Measurements from ENCODE around the gene C2CD4B. TPM values are rescaled to one million over a fixed set of nuclear protein-coding genes. Genes with fewer than 3 reads are reported as not detected.

The C2CD4B gene
- total and polyA plus RNA-seq, 4 experiments from 2014 or later = not detected

- no peaks in the 10 kb centered on the region for H3K36me3 ChIP-seq (ENCODE audit: insufficient read depth, low read length)
- Mint-ChIP-seq H3K4me3 (peak overlapping the region in 2 of 8 donors; percentile 1 to 33), H3K4me1 (peaks cover 50 to 75% (median 62%) of the 10 kb centered on the region in 4 donors), H3K27me3 (no peaks in the 10 kb centered on the region), H3K9me3 (no peaks in the 10 kb centered on the region), H3K36me3 (no peaks in the 10 kb centered on the region), H3K27ac (peak overlapping the region; percentile 16 to 82 (median 68))
- H3K27me3 ChIP-seq (ENCODE audit: insufficient read depth, low read length) = no peaks in the 10 kb centered on the region
- no peaks in the 10 kb centered on the region for H3K9me3 ChIP-seq (ENCODE audit: control insufficient read depth in 1 of 2, low read length in 2 of 2)
- CTCF ChIA-PET (ENCODE audit: partially characterized antibody) = interaction anchor here (1.2 to 3.7 kb wide), 6 partner anchors 10 to 128 kb away, joined by 3 to 18 read pairs (median 5); partner anchors contain the start of gene VPS13C
- intact Hi-C loops (cut with micrococcal nuclease) = loop anchor here (5.0 kb wide), 1 partner anchor 127 kb away; no protein-coding TSS in a partner anchor
- H3K27ac ChIP-seq (ENCODE audit: low read depth, low read length) = no peak overlapping the region
- DNase-seq = no peak
- peaks cover 67% of the 10 kb centered on the region for H3K4me1 ChIP-seq (ENCODE audit: insufficient read depth, low read length)
- no peak overlapping the region for H3K4me3 ChIP-seq (ENCODE audit: low read length in 2 of 2)
- POLR2A ChIA-PET (ENCODE audit: partially characterized antibody) = interaction anchor here (1.0 kb wide), 1 partner anchor 65 kb away, joined by 3 read pairs; the partner anchor contains the start of gene VPS13C
Measured at GRCh38 chr15:62125773-62126172, 39.3 kb downstream of the C2CD4B start.

GRCh38 chr15:62124973-62125303 is 40.1 kb downstream of the C2CD4B start:
- POLR2A ChIA-PET (ENCODE audit: partially characterized antibody) = interaction anchor here (1.9 kb wide), 1 partner anchor 58 kb away, joined by 7 read pairs; the partner anchor contains the start of gene C2CD4A
- no peak overlapping the region for H3K27ac ChIP-seq (ENCODE audit: low read depth, low read length)
- H3K9me3 ChIP-seq (ENCODE audit: control insufficient read depth in 1 of 2, low read length in 2 of 2) = no peaks in the 10 kb centered on the region
- H3K27ac Mint-ChIP-seq = peak overlapping the region; percentile 68 to 97 (median 88)
- no peak for DNase-seq
- CTCF ChIA-PET (ENCODE audit: partially characterized antibody) = interaction anchor here (1.1 to 3.7 kb wide), 5 partner anchors 11 to 128 kb away, joined by 3 to 18 read pairs (median 5); partner anchors contain the start of gene VPS13C
- peaks cover 51 to 83% (median 68%) of the 10 kb centered on the region in 4 donors for H3K4me1 Mint-ChIP-seq
- H3K27me3 Mint-ChIP-seq = no peaks in the 10 kb centered on the region
- H3K4me3 Mint-ChIP-seq = peak overlapping the region in 6 of 8 donors; percentile 23 to 73 (median 58)
- no peaks in the 10 kb centered on the region for H3K9me3 Mint-ChIP-seq
- no peak overlapping the region for H3K4me3 ChIP-seq (ENCODE audit: low read length in 2 of 2)
- no peaks in the 10 kb centered on the region for H3K36me3 Mint-ChIP-seq
- intact Hi-C loops (cut with micrococcal nuclease) = loop anchor here (5.0 kb wide), 2 partner anchors 63 to 127 kb away; partner anchors contain the start of gene VPS13C
- peaks cover 76% of the 10 kb centered on the region for H3K4me1 ChIP-seq (ENCODE audit: insufficient read depth, low read length)
- no peaks in the 10 kb centered on the region for H3K36me3 ChIP-seq (ENCODE audit: insufficient read depth, low read length)
- H3K27me3 ChIP-seq (ENCODE audit: insufficient read depth, low read length) = no peaks in the 10 kb centered on the region

- H3K9me3 Mint-ChIP-seq = no peaks in the 10 kb centered on the region
- intact Hi-C loops (cut with micrococcal nuclease) = loop anchor here (5.0 kb wide), 1 partner anchor 62 kb away; the partner anchor contains the start of gene VPS13C
- H3K4me1 ChIP-seq (ENCODE audit: insufficient read depth, low read length) = peaks cover 79% of the 10 kb centered on the region
- no peak overlapping the region for H3K4me3 ChIP-seq (ENCODE audit: low read length in 2 of 2)
- peak overlapping the region; percentile 68 to 97 (median 88) for H3K27ac Mint-ChIP-seq
- no peaks in the 10 kb centered on the region for H3K9me3 ChIP-seq (ENCODE audit: control insufficient read depth in 1 of 2, low read length in 2 of 2)
- DNase-seq = peak in 3 of 5 donors; percentile 14 to 32 (median 17)
- H3K36me3 ChIP-seq (ENCODE audit: insufficient read depth, low read length) = no peaks in the 10 kb centered on the region
- H3K36me3 Mint-ChIP-seq = no peaks in the 10 kb centered on the region
- ChIA-PET CTCF (ENCODE audit: partially characterized antibody) (interaction anchor here (0.7 to 3.7 kb wide), 4 partner anchors 11 to 129 kb away, joined by 3 to 18 read pairs (median 5); partner anchors contain the start of gene VPS13C), POLR2A (ENCODE audit: partially characterized antibody) (interaction anchor here (0.9 to 1.9 kb wide), 2 partner anchors 58 to 64 kb away, joined by 3 to 7 read pairs; partner anchors contain the start of genes C2CD4A and VPS13C)
- no peaks in the 10 kb centered on the region for H3K27me3 ChIP-seq (ENCODE audit: insufficient read depth, low read length)
- H3K4me3 Mint-ChIP-seq = peak overlapping the region in 6 of 8 donors; percentile 25 to 73 (median 62)
- H3K27ac ChIP-seq (ENCODE audit: low read depth, low read length) = no peak overlapping the region
- H3K27me3 Mint-ChIP-seq = no peaks in the 10 kb centered on the region
- peaks cover 55 to 86% (median 72%) of the 10 kb centered on the region in 4 donors for H3K4me1 Mint-ChIP-seq
Measured at GRCh38 chr15:62124176-62124972, 40.7 kb downstream of the C2CD4B start.

GRCh38 chr15:62122249-62122648 is 42.8 kb downstream of the C2CD4B start:
- Mint-ChIP-seq H3K36me3 (no peaks in the 10 kb centered on the region), H3K9me3 (no peaks in the 10 kb centered on the region), H3K4me1 (peaks cover 52 to 90% (median 68%) of the 10 kb centered on the region in 4 donors), H3K27me3 (peaks cover 0 to 1% of the 10 kb centered on the region in 2 donors), H3K27ac (peak overlapping the region; percentile 79 to 97 (median 95)), H3K4me3 (peak overlapping the region in 6 of 8 donors; percentile 51 to 65 (median 60))
- Histone ChIP-seq H3K4me1 (ENCODE audit: insufficient read depth, low read length) (peaks cover 75% of the 10 kb centered on the region), H3K36me3 (ENCODE audit: insufficient read depth, low read length) (no peaks in the 10 kb centered on the region), H3K27me3 (ENCODE audit: insufficient read depth, low read length) (no peaks in the 10 kb centered on the region), H3K9me3 (ENCODE audit: control insufficient read depth in 1 of 2, low read length in 2 of 2) (no peaks in the 10 kb centered on the region), H3K4me3 (ENCODE audit: low read length in 2 of 2) (no peak overlapping the region), H3K27ac (ENCODE audit: low read depth, low read length) (peak overlapping the region; percentile 50)
- ChIA-PET POLR2A (ENCODE audit: partially characterized antibody) (interaction anchor here (1.1 to 1.3 kb wide), 2 partner anchors 21 to 62 kb away, joined by 3 to 4 read pairs; partner anchors contain the start of gene VPS13C), CTCF (ENCODE audit: partially characterized antibody) (no interaction called here)
- intact Hi-C loops (cut with micrococcal nuclease) = loop anchor here (5.0 kb wide), 1 partner anchor 60 kb away; the partner anchor contains the start of gene VPS13C
- DNase-seq = peak; percentile 47 to 73 (median 70)

- Histone ChIP-seq H3K4me3 (ENCODE audit: low read length in 2 of 2) (no peak overlapping the region), H3K36me3 (ENCODE audit: insufficient read depth, low read length) (no peaks in the 10 kb centered on the region), H3K4me1 (ENCODE audit: insufficient read depth, low read length) (peaks cover 75% of the 10 kb centered on the region), H3K9me3 (ENCODE audit: control insufficient read depth in 1 of 2, low read length in 2 of 2) (no peaks in the 10 kb centered on the region), H3K27me3 (ENCODE audit: insufficient read depth, low read length) (no peaks in the 10 kb centered on the region), H3K27ac (ENCODE audit: low read depth, low read length) (peak overlapping the region; percentile 50)
- peaks cover 0 to 1% of the 10 kb centered on the region in 2 donors for H3K27me3 Mint-ChIP-seq
- H3K9me3 Mint-ChIP-seq = no peaks in the 10 kb centered on the region
- DNase-seq = no peak
- peaks cover 52 to 89% (median 67%) of the 10 kb centered on the region in 4 donors for H3K4me1 Mint-ChIP-seq
- H3K4me3 Mint-ChIP-seq = peak overlapping the region in 5 of 8 donors; percentile 12 to 65 (median 52)
- H3K27ac Mint-ChIP-seq = peak overlapping the region; percentile 79 to 97 (median 95)
- intact Hi-C loops (cut with micrococcal nuclease) = loop anchor here (5.0 kb wide), 1 partner anchor 59 kb away; the partner anchor contains the start of gene VPS13C
- CTCF ChIA-PET (ENCODE audit: partially characterized antibody) = no interaction called here
- H3K36me3 Mint-ChIP-seq = no peaks in the 10 kb centered on the region
- POLR2A ChIA-PET (ENCODE audit: partially characterized antibody) = interaction anchor here (1.1 kb wide), 1 partner anchor 21 kb away, joined by 3 read pairs; no protein-coding TSS in a partner anchor
Measured at GRCh38 chr15:62121273-62122015, 43.6 kb downstream of the C2CD4B start.

GRCh38 chr15:62120776-62121175 is 44.3 kb downstream of the C2CD4B start:
- Mint-ChIP-seq H3K9me3 (no peaks in the 10 kb centered on the region), H3K36me3 (no peaks in the 10 kb centered on the region), H3K4me1 (peaks cover 52 to 82% (median 64%) of the 10 kb centered on the region in 4 donors), H3K4me3 (peak overlapping the region in 3 of 8 donors; percentile 12 to 36 (median 26)), H3K27me3 (peaks cover 0 to 1% of the 10 kb centered on the region in 2 donors), H3K27ac (peak overlapping the region; percentile 55 to 97 (median 93))
- no peak for DNase-seq
- peak overlapping the region; percentile 7 for H3K27ac ChIP-seq (ENCODE audit: low read depth, low read length)
- H3K36me3 ChIP-seq (ENCODE audit: insufficient read depth, low read length) = no peaks in the 10 kb centered on the region
- no peak overlapping the region for H3K4me3 ChIP-seq (ENCODE audit: low read length in 2 of 2)
- peaks cover 73% of the 10 kb centered on the region for H3K4me1 ChIP-seq (ENCODE audit: insufficient read depth, low read length)
- H3K27me3 ChIP-seq (ENCODE audit: insufficient read depth, low read length) = no peaks in the 10 kb centered on the region
- intact Hi-C loops (cut with micrococcal nuclease) = loop anchor here (5.0 kb wide), 1 partner anchor 58 kb away; the partner anchor contains the start of gene VPS13C
- CTCF ChIA-PET (ENCODE audit: partially characterized antibody) = no interaction called here
- H3K9me3 ChIP-seq (ENCODE audit: control insufficient read depth in 1 of 2, low read length in 2 of 2) = no peaks in the 10 kb centered on the region
- POLR2A ChIA-PET (ENCODE audit: partially characterized antibody) = no interaction called here

Measured in CD4-positive, alpha-beta memory T cell (primary cell).